CD14-positive monocyte (primary cell): ENCODE measurements around the gene PTGES2. TPM values are rescaled to one million over a fixed set of nuclear protein-coding genes. Genes with fewer than 3 reads are reported as not detected.
"Not testable (repeated sequence)": the region's sequence is repeated elsewhere in the genome, so short reads cannot be mapped to it uniquely, and the experiment has no call there.

ENCODE experiments used
- DNase-seq, 3 donors: peaks; one replicate each; pipeline ENCODE4 v3.0.0-alpha.2; 2011 to 2022
- H2AFZ ChIP-seq: 2 replicates; pipeline ENCODE4 v1.6.0; 2012; ENCODE audit warnings: mild to moderate bottlenecking, low read depth, low read length, inconsistent platforms; ENCODE audit not compliant: insufficient read depth, poor library complexity, severe bottlenecking
- H3K27ac ChIP-seq, 2 donors: 1 replicate in 1 of 2; 2 replicates in 1 of 2; pipeline ENCODE4 v1.5.1; 2012 to 2013; ENCODE audit warnings: low read length in 2 of 2, control low read depth in 1 of 2, inconsistent platforms in 1 of 2, low read depth in 1 of 2, mild to moderate bottlenecking in 1 of 2
- H3K27me3 ChIP-seq, 2 donors: one replicate each; pipeline versions ENCODE4 v1.6.0 to v1.6.1; 2011 to 2013; ENCODE audit warnings: low read length in 2 of 2; ENCODE audit not compliant: control insufficient read depth in 2 of 2, insufficient read depth in 2 of 2
- H3K36me3 ChIP-seq, 2 donors: replicated peaks in 1 of 2; 1 replicate in 1 of 2; 2 replicates in 1 of 2; pipeline versions ENCODE4 v1.5.1 to v1.6.1; 2012 to 2013; ENCODE audit warnings: low read length in 2 of 2, control low read depth in 1 of 2, inconsistent platforms in 1 of 2, mild to moderate bottlenecking in 1 of 2; ENCODE audit not compliant: insufficient read depth in 2 of 2, control insufficient read depth in 1 of 2
- H3K4me1 ChIP-seq, 2 donors: 1 replicate in 1 of 2; 2 replicates in 1 of 2; pipeline versions ENCODE4 v1.5.1 to v1.6.1; 2012 to 2013; ENCODE audit warnings: low read length in 2 of 2, control low read depth in 1 of 2, inconsistent platforms in 1 of 2, mild to moderate bottlenecking in 1 of 2, moderate library complexity in 1 of 2; ENCODE audit not compliant: insufficient read depth in 2 of 2, control insufficient read depth in 1 of 2
- H3K4me2 ChIP-seq: replicated peaks from 2 replicates; pipeline ENCODE3; 2012; ENCODE audit warnings: low read length, moderate library complexity, mild to moderate bottlenecking; ENCODE audit not compliant: poor library complexity, severe bottlenecking; ENCODE audit errors: extremely low read depth
- H3K4me3 ChIP-seq, 3 experiments: fragments of 200-600 bp in 1 of 3; sonication (generic) in 1 of 3; replicated peaks in 1 of 3; 1 replicate in 2 of 3; 2 replicates in 1 of 3; pipeline ENCODE4 v1.5.1; 2011 to 2013; ENCODE audit warnings: low read length in 3 of 3, mild to moderate bottlenecking in 3 of 3, control low read depth in 2 of 3, low read depth in 2 of 3, inconsistent platforms in 1 of 3, moderate library complexity in 1 of 3
- H3K79me2 ChIP-seq: 2 replicates; pipeline ENCODE4 v1.6.0; 2012; ENCODE audit warnings: mild to moderate bottlenecking, control low read depth, inconsistent platforms, low read length, moderate library complexity; ENCODE audit not compliant: insufficient read depth
- H3K9ac ChIP-seq: 2 replicates; pipeline ENCODE4 v1.6.0; 2017; ENCODE audit warnings: low read length, mild to moderate bottlenecking; ENCODE audit not compliant: insufficient read depth, poor library complexity, severe bottlenecking
- H3K9me3 ChIP-seq, 2 donors: replicated peaks in 1 of 2; 1 replicate in 1 of 2; 2 replicates in 1 of 2; pipeline versions ENCODE4 v1.5.1 to v1.6.1; 2012 to 2013; ENCODE audit warnings: low read length in 2 of 2, control low read depth in 1 of 2; ENCODE audit not compliant: control insufficient read depth in 1 of 2, insufficient read depth in 1 of 2
- H4K20me1 ChIP-seq: 2 replicates; pipeline ENCODE4 v1.6.0; 2012; ENCODE audit warnings: mild to moderate bottlenecking, low read length, control low read depth, moderate library complexity; ENCODE audit not compliant: insufficient read depth
- H3K27ac Mint-ChIP-seq, 7 donors: one replicate each; pipeline ENCODE4 v1.8.0; 2020; ENCODE audit warnings: mild to moderate bottlenecking in 7 of 7, mixed read lengths in 7 of 7, moderate library complexity in 6 of 7, inconsistent platforms in 2 of 7
- H3K27me3 Mint-ChIP-seq, 3 donors: one replicate each; pipeline ENCODE4 v1.8.0; 2021 to 2022; ENCODE audit warnings: low read depth in 3 of 3, mild to moderate bottlenecking in 3 of 3, mixed read lengths in 3 of 3, moderate library complexity in 3 of 3, inconsistent platforms in 1 of 3
- H3K36me3 Mint-ChIP-seq, 2 donors: one replicate each; pipeline ENCODE4 v1.8.0; 2020; ENCODE audit warnings: mixed read lengths in 2 of 2, inconsistent platforms in 1 of 2, mild to moderate bottlenecking in 1 of 2
- H3K4me1 Mint-ChIP-seq: one replicate; pipeline ENCODE4 v1.8.0; 2020; ENCODE audit warnings: mild to moderate bottlenecking, mixed read lengths
- H3K4me3 Mint-ChIP-seq, 2 donors: one replicate each; pipeline ENCODE4 v1.8.0; 2020; ENCODE audit warnings: mild to moderate bottlenecking in 2 of 2, mixed read lengths in 2 of 2, moderate library complexity in 1 of 2
- H3K9me3 Mint-ChIP-seq, 7 donors: one replicate each; pipeline ENCODE4 v1.8.0; 2020 to 2022; ENCODE audit warnings: mixed read lengths in 7 of 7, mild to moderate bottlenecking in 6 of 7, moderate library complexity in 6 of 7, inconsistent platforms in 2 of 7
- WGBS: methylation state at CpG from one replicate; pipeline ENCODE4 v1.1.5; 2013; ENCODE audit warnings: missing lambda C conversion rate; ENCODE audit not compliant: insufficient coverage; 5-methylcytosine and 5-hydroxymethylcytosine counted together
- intact Hi-C, 2 donors: fragments of 100-400 bp; cut with micrococcal nuclease; formaldehyde crosslinking; loops; one replicate each; pipeline versions ENCODE4 v1.15.0 to v1.15.1; 2023
- polyA plus RNA-seq, 3 donors: library from polyadenylated mRNA; depleted of rRNA in 1 of 3; unstranded in 2 of 3; stranded (reverse) in 1 of 3; fragments of 300-500 nt in 2 of 3; fragments of >200 nt in 1 of 3; fragmentation: Illumina TruSeq in 2 of 3; gene quantifications; 1 replicate in 2 of 3; 2 replicates in 1 of 3; pipeline ENCODE4 v1.2.3, GENCODE V29; 2012 to 2021
- TF ChIP-seq, protein P1 (sequence below): fragments of 200-600 bp; IDR thresholded peaks from one replicate; pipeline ENCODE4 v1.8.0; 2022; ENCODE audit warnings: antibody characterized with exemption, mild to moderate bottlenecking

PTGES2 gene
- polyA plus RNA-seq, 3 donors, result 42.0 to 71.5 (median 49.4) TPM

DNA sequence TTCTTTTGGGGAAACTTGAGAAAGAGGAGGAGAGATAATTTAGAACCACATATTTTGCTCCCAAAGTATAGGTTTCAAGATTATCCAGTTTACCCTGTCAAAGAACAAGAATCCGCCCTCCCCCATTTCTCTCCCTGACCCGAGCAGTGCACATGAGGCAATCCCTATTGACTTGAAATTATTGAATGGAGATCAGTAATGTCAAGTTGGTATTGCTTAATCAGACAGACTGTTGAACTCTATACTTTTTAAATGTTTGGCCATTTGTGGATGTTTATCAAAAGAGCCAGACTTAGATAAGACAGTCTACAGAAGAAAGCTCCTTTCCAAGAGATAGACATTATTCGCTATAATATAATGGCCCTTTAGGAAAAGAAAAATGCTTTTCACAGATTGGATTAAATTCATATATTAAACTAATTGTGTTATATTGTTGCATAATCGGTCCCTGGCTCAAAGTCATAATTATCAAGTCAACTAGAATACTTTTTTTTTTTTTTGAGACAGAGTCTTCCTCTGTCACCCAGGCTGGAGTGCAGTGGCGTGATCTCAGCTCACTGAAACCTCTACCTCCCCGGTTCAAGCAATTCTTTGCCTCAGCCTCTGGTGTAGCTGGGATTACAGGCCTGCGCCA lies 54.2 kb downstream of the PTGES2 start:
- Mint-ChIP-seq H3K27me3 (peaks cover 0 to 6% (median 0%) of the 10 kb centered on the region in 3 donors), H3K27ac (peak overlapping the region; percentile 96 to 98 (median 97)), H3K4me3 (peak overlapping the region; percentile 20 to 82), H3K9me3 (peaks cover 0 to 2% (median 0%) of the 10 kb centered on the region in 7 donors), H3K36me3 (peaks cover 11 to 13% of the 10 kb centered on the region in 2 donors), H3K4me1 (peaks cover 67% of the 10 kb centered on the region)
- TF ChIP-seq, protein P1, sequence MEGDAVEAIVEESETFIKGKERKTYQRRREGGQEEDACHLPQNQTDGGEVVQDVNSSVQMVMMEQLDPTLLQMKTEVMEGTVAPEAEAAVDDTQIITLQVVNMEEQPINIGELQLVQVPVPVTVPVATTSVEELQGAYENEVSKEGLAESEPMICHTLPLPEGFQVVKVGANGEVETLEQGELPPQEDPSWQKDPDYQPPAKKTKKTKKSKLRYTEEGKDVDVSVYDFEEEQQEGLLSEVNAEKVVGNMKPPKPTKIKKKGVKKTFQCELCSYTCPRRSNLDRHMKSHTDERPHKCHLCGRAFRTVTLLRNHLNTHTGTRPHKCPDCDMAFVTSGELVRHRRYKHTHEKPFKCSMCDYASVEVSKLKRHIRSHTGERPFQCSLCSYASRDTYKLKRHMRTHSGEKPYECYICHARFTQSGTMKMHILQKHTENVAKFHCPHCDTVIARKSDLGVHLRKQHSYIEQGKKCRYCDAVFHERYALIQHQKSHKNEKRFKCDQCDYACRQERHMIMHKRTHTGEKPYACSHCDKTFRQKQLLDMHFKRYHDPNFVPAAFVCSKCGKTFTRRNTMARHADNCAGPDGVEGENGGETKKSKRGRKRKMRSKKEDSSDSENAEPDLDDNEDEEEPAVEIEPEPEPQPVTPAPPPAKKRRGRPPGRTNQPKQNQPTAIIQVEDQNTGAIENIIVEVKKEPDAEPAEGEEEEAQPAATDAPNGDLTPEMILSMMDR, result no peak
- peak overlapping the region in 1 of 3 experiments; percentile 64 for H3K4me3 ChIP-seq
- peaks cover 86% of the 10 kb centered on the region for H3K79me2 ChIP-seq
- intact Hi-C loops, result loop anchor here in 1 of 2 donors (2.0 kb wide), 1 partner anchor 25 kb away; no protein-coding TSS in a partner anchor
- no CpG with 5 or more reads among the region's 7 CpGs for WGBS
- no peaks in the 10 kb centered on the region for H3K27me3 ChIP-seq
- DNase-seq, result no peak
- H4K20me1 ChIP-seq, result peaks cover 18% of the 10 kb centered on the region
- H2AFZ ChIP-seq, result no peak overlapping the region
- peak overlapping the region; percentile 75 to 88 for H3K27ac ChIP-seq
- no peaks in the 10 kb centered on the region for H3K9me3 ChIP-seq
- H3K36me3 ChIP-seq, result no peaks in the 10 kb centered on the region
- peak overlapping the region; percentile 74 for H3K4me2 ChIP-seq
- peaks cover 66 to 74% of the 10 kb centered on the region in 2 donors for H3K4me1 ChIP-seq
- no peak overlapping the region for H3K9ac ChIP-seq

DNA sequence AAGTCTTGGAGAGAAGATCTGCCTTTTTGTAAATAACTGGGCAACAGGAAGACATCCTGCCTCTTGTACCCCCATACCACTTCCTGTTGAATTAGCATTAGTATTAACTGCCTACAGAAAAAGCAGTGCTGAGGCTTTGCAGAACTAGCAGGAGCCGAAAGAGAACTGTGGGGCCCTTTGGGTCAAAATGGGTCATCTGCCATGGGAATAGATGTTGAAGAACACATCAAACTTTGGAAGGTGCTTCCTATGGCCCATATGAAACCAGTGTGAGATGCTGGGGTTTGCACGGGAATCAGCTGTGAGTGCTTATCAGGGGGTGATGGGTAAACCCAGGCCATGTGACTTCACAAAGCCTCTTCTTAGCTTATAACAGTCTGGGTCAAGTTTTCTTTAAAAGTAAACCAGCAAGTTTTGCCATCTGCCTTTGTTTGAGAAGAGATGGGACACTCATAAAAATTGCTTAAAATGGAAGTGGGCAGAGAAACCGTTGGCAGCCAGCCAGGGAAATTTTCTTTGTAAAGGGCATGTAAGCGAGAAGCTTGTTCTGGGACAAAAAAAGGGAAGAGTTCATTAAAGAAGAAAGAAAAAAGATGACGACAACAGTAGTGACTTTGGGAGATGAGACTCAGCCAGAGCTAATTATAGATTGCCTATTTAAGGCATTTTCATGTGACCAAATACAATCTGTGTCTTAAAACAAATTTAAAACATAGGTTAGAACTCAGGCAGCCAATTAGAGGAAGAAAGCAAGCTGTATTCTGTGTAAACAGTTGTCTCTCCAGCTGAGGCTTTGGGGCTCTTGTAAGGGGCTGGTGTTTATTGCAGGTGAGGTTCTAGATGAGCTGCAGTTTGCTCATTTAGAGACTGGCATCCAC lies 55.1 kb downstream of the PTGES2 start:
- H2AFZ ChIP-seq, result no peak overlapping the region
- WGBS, result 0% methylated on average over 3 of the region's 5 CpGs
- Mint-ChIP-seq H3K27me3 (peaks cover 0 to 6% (median 0%) of the 10 kb centered on the region in 3 donors), H3K4me1 (peaks cover 57% of the 10 kb centered on the region), H3K36me3 (peaks cover 9 to 13% of the 10 kb centered on the region in 2 donors), H3K27ac (peak overlapping the region; percentile 96 to 98 (median 97)), H3K4me3 (peak overlapping the region; percentile 65 to 82), H3K9me3 (peaks cover 0 to 2% (median 0%) of the 10 kb centered on the region in 7 donors)
- DNase-seq, result peak; percentile 86 to 96 (median 94)
- peaks cover 8% of the 10 kb centered on the region for H4K20me1 ChIP-seq
- H3K79me2 ChIP-seq, result peaks cover 81% of the 10 kb centered on the region
- H3K9me3 ChIP-seq, result no peaks in the 10 kb centered on the region
- peak overlapping the region; percentile 17 for H3K9ac ChIP-seq
- H3K27ac ChIP-seq, result peak overlapping the region; percentile 75 to 88
- peaks cover 56 to 64% of the 10 kb centered on the region in 2 donors for H3K4me1 ChIP-seq
- TF ChIP-seq, protein P1, result no peak
- H3K4me2 ChIP-seq, result peak overlapping the region; percentile 74
- intact Hi-C loops, result loop anchor here in 1 of 2 donors (2.0 kb wide), 1 partner anchor 26 kb away; no protein-coding TSS in a partner anchor
- H3K27me3 ChIP-seq, result no peaks in the 10 kb centered on the region
- H3K4me3 ChIP-seq, result peak overlapping the region in 2 of 3 experiments; percentile 20 to 64
- no peaks in the 10 kb centered on the region for H3K36me3 ChIP-seq

DNA sequence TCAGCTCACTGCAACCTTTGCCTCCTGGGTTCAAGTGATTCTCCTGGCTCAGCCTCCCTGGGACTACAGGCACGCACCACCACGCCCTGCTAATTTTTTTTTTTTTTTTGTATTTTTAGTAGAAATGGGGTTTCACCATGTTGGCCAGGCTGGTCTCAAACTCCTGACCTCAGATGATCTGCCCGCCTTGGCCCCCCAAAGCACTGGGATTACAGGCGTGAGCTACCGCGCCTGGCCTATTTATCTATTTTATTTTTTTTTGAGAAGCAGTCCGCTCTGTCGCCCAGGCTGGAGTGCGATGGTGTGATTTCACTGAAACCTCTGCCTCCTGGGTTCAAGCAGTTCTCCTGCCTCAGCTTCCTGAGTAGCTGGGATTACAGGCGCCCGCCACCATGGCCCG lies 56.1 kb downstream of the PTGES2 start:
- H3K36me3 Mint-ChIP-seq, DNase-seq, H3K27me3 Mint-ChIP-seq, intact Hi-C loops, H2AFZ ChIP-seq, H4K20me1 ChIP-seq, H3K9me3 Mint-ChIP-seq, H3K36me3 ChIP-seq, H3K9me3 ChIP-seq, H3K27me3 ChIP-seq: not testable (repeated sequence)
- H3K79me2 ChIP-seq, result peaks cover 77% of the 10 kb centered on the region
- peaks cover 54% of the 10 kb centered on the region for H3K4me1 Mint-ChIP-seq
- H3K9ac ChIP-seq, result peak overlapping the region; percentile 6
- peak overlapping the region; percentile 96 to 98 (median 97) for H3K27ac Mint-ChIP-seq
- peak overlapping the region; percentile 20 to 82 for H3K4me3 Mint-ChIP-seq
- peak overlapping the region in 1 of 3 experiments; percentile 64 for H3K4me3 ChIP-seq
- H3K4me1 ChIP-seq, result peaks cover 61 to 65% of the 10 kb centered on the region in 2 donors
- 71% methylated on average over 10 of the region's 12 CpGs for WGBS
- peak overlapping the region; percentile 75 to 88 for H3K27ac ChIP-seq
- peak overlapping the region; percentile 74 for H3K4me2 ChIP-seq
